WERI-Rb-1 (cell line): ENCODE measurements around the gene C20orf204.
"Not testable (repeated sequence)": the region's sequence is repeated elsewhere in the genome, so short reads cannot be mapped to it uniquely, and the experiment has no call there.

ENCODE experiments used
- DNase-seq: peaks from one replicate; pipeline ENCODE4 v3.0.0-alpha.2; 2020
- H3K27ac ChIP-seq: fragments of 250-450 bp; sonication (Bioruptor Pico); 2 replicates; pipeline ENCODE4 v1.5.1; 2020; ENCODE audit warnings: mild to moderate bottlenecking, moderate library complexity
- H3K27me3 ChIP-seq: fragments of 250-450 bp; sonication (Bioruptor Pico); 2 replicates; pipeline ENCODE4 v1.5.1; 2021; ENCODE audit warnings: mild to moderate bottlenecking, low read depth, moderate library complexity; ENCODE audit not compliant: insufficient read depth, severe bottlenecking
- H3K36me3 ChIP-seq: fragments of 250-450 bp; sonication (Bioruptor Pico); 2 replicates; pipeline ENCODE4 v1.5.1; 2020; ENCODE audit warnings: mild to moderate bottlenecking, moderate library complexity
- H3K4me3 ChIP-seq: 2 replicates; pipeline ENCODE4 v1.5.1; 2011; ENCODE audit warnings: low read depth, mild to moderate bottlenecking, control low read depth, low read length
- H3K9me3 ChIP-seq: fragments of 250-450 bp; sonication (Bioruptor Pico); 2 replicates; pipeline ENCODE4 v1.5.1; 2021; ENCODE audit warnings: mild to moderate bottlenecking, moderate library complexity; ENCODE audit not compliant: severe bottlenecking
- TF ChIP-seq, protein P1 (sequence below): IDR thresholded peaks from 2 replicates; pipeline ENCODE4 v1.5.1; 2011; ENCODE audit warnings: low read depth, mild to moderate bottlenecking, control low read depth, inconsistent platforms, low read length

The C20orf204 gene

DNA sequence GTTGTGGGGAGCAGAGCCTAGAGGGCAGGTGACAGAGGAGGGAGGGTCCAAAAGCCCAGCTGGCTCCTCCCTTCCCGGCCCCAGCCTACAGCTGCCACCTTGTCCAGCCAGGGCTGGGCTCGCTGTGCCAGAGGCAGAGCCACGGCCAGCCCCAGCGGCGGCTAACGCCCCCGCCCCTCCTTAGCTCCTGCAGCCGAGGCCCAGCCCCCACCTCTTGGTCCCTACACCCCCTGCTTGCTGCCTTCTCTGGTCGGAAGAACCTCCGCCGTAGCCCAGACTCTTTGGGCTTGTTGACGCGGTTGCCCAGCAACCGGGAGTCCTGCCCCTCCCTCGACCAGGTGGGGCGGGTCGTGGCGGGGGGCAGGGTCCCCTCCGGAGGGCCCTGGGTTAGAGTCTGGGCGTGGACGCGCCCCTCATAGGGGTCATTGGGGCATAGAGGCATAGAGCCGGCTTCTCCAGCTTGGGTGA, 48.7 kb downstream of the C20orf204 start:
- Histone ChIP-seq H3K4me3 (no peak overlapping the region), H3K9me3 (no peaks in the 10 kb centered on the region), H3K27me3 (no peaks in the 10 kb centered on the region), H3K36me3 (no peaks in the 10 kb centered on the region), H3K27ac (no peak overlapping the region)
- TF ChIP-seq, protein P1, sequence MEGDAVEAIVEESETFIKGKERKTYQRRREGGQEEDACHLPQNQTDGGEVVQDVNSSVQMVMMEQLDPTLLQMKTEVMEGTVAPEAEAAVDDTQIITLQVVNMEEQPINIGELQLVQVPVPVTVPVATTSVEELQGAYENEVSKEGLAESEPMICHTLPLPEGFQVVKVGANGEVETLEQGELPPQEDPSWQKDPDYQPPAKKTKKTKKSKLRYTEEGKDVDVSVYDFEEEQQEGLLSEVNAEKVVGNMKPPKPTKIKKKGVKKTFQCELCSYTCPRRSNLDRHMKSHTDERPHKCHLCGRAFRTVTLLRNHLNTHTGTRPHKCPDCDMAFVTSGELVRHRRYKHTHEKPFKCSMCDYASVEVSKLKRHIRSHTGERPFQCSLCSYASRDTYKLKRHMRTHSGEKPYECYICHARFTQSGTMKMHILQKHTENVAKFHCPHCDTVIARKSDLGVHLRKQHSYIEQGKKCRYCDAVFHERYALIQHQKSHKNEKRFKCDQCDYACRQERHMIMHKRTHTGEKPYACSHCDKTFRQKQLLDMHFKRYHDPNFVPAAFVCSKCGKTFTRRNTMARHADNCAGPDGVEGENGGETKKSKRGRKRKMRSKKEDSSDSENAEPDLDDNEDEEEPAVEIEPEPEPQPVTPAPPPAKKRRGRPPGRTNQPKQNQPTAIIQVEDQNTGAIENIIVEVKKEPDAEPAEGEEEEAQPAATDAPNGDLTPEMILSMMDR = no peak
- no peak for DNase-seq

DNA sequence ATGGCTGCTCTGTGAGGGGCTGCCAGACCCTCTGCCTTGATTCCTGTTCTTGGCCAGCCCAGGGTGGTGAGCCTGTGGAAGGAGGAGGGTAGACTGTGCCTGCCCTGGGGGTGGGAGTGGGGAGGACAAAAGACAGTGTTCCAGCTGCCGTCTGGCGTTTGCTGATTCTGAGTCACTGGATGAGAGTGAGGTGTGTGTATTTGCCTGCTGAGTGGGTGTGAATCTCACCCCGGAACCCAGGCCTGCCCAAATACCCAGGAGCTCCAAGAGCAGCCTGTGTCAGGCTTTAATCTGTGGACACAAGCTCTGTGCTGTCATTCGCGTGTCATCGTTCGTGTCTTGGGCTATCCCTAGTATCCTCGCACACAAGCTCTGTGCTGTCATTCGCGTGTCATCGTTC, 50.8 kb downstream of the C20orf204 start:
- Histone ChIP-seq H3K9me3 (no peaks in the 10 kb centered on the region), H3K27me3 (no peaks in the 10 kb centered on the region), H3K4me3 (no peak overlapping the region), H3K27ac (no peak overlapping the region), H3K36me3 (no peaks in the 10 kb centered on the region)
- TF ChIP-seq, protein P1 = no peak
- DNase-seq = no peak

DNA sequence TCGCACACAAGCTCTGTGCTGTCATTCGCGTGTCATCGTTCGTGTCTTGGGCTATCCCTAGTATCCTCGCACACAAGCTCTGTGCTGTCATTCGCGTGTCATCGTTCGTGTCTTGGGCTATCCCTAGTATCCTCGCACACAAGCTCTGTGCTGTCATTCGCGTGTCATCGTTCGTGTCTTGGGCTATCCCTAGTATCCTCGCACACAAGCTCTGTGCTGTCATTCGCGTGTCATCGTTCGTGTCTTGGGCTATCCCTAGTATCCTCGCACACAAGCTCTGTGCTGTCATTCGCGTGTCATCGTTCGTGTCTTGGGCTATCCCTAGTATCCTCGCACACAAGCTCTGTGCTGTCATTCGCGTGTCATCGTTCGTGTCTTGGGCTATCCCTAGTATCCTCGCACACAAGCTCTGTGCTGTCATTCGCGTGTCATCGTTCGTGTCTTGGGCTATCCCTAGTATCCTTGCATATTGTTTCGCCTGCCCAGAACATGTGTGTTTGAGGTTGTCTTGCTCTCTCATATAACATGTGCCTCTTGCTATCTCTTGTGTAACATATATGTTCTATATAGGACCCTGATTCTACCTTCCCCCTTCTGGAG, 51.3 kb downstream of the C20orf204 start:
- H3K9me3 ChIP-seq, H3K36me3 ChIP-seq, H3K27ac ChIP-seq, H3K27me3 ChIP-seq, DNase-seq, H3K4me3 ChIP-seq: not testable (repeated sequence)

DNA sequence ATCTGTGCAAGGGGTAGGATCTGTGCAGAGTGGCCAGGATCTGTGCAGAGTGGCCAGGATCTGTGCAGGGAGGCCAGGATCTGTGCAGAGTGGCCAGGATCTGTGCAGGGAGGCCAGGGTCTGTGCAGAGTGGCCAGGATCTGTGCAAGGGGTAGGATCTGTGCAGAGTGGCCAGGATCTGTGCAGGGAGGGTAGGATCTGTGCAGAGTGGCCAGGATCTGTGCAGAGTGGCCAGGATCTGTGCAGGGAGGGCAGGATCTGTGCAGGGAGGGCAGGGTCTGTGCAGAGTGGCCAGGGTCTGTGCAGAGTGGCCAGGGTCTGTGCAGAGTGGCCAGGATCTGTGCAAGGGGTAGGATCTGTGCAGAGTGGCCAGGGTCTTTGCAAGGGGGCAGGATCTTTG, 52.6 kb downstream of the C20orf204 start:
- not testable (repeated sequence) for H3K27me3 ChIP-seq, H3K27ac ChIP-seq

More for the DNA sequence above, 52.6 kb downstream of the C20orf204 start:
- H3K9me3 ChIP-seq, H3K4me3 ChIP-seq, H3K36me3 ChIP-seq, DNase-seq: not testable (repeated sequence)
